Muscle layer of colon (tissue), 2 donors: Measurements from ENCODE around the gene ZMYND15.

Source experiments
- H3K27ac ChIP-seq: one replicate; pipeline ENCODE4 v1.7.0; 2013; ENCODE audit warnings: low read depth, mild to moderate bottlenecking, low read length, moderate library complexity
- H3K27me3 ChIP-seq, 2 donors: one replicate each; pipeline ENCODE4 v1.7.0; 2013; ENCODE audit warnings: low read length in 2 of 2, mild to moderate bottlenecking in 2 of 2; ENCODE audit not compliant: insufficient read depth in 2 of 2, control insufficient read depth in 1 of 2
- H3K36me3 ChIP-seq: one replicate; pipeline ENCODE4 v1.7.0; 2013; ENCODE audit warnings: mild to moderate bottlenecking, low read length; ENCODE audit not compliant: insufficient read depth
- H3K4me1 ChIP-seq: one replicate; pipeline ENCODE4 v1.7.0; 2013; ENCODE audit warnings: mild to moderate bottlenecking, low read length; ENCODE audit not compliant: insufficient read depth
- H3K4me3 ChIP-seq, 2 donors: one replicate each; pipeline ENCODE4 v1.7.0; 2013; ENCODE audit warnings: low read length in 2 of 2, low read depth in 1 of 2, mild to moderate bottlenecking in 1 of 2, moderate library complexity in 1 of 2
- H3K9ac ChIP-seq: one replicate; pipeline ENCODE4 v1.7.0; 2013; ENCODE audit warnings: low read length
- H3K9me3 ChIP-seq: one replicate; pipeline ENCODE4 v1.7.0; 2013; ENCODE audit warnings: mild to moderate bottlenecking, low read length
- donor health status: abdominal sarcoma.
- donor health status: Adenocarcinoma of cecum.

The ZMYND15 gene

DNA sequence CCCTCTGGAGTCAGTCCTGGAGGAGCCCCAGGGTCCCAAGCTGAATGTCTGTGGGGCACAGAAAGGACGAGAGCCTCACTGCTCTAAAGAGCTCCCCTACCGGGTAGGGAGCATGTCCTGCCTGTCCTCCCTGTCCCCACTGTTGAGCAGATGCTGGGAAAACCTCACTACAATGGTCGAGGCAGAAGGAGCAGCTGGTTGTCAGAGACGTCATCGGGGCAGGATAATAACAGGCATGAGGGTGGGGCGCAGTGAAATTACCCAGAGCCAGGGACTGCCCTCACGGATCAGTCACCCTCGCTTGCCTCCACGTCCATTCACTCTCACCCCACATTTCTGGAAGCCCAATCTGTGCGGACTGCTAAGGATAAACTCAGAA, 32.6 kb downstream of the ZMYND15 start:
- Histone ChIP-seq H3K27me3 (no peaks in the 10 kb centered on the region), H3K9ac (no peak overlapping the region), H3K36me3 (no peaks in the 10 kb centered on the region), H3K4me3 (no peak overlapping the region), H3K4me1 (no peaks in the 10 kb centered on the region), H3K27ac (no peak overlapping the region), H3K9me3 (no peaks in the 10 kb centered on the region)

DNA sequence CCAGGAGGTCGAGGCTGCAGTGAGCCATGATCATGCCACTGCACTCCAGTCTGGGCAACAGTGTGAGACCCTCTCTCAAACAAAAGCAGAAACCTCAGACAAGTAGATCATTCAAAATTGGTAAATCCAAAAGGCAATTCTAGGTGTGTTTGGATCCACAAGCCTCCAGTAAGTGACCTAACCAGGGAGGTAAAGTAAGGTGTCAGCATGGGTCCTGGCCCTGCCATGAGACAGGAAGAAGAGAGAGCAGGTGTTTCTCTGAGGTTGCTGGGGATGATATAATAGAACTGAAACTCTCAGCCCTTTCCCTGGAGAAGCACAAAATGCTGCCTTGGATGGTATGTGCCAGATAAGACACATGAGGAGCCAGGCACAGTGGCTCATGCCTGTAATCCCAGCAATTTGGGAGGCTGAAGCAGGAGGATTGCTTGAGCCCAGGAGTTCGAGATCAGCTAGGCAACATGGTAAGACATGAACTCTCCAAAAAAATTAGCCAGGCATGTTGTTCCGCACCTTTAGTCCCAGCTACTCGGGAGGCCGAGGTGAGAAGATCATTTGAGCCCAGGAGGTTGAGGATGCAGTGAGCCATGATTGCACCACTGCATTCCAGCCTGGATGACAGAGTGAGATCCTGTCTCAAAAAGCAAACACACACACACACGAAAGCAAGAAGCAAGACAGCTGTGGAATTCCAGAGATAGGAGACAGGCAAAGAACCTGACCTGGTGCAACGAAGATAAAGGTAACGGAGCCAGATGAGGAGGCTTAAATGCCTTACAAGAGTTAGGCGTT, 38.5 kb downstream of the ZMYND15 start:
- H3K9me3 ChIP-seq, result no peaks in the 10 kb centered on the region
- H3K4me1 ChIP-seq, result no peaks in the 10 kb centered on the region
- no peaks in the 10 kb centered on the region for H3K36me3 ChIP-seq
- no peak overlapping the region for H3K27ac ChIP-seq
- H3K9ac ChIP-seq, result no peak overlapping the region
- peaks cover 12 to 14% of the 10 kb centered on the region in 2 donors for H3K27me3 ChIP-seq
- H3K4me3 ChIP-seq, result no peak overlapping the region

DNA sequence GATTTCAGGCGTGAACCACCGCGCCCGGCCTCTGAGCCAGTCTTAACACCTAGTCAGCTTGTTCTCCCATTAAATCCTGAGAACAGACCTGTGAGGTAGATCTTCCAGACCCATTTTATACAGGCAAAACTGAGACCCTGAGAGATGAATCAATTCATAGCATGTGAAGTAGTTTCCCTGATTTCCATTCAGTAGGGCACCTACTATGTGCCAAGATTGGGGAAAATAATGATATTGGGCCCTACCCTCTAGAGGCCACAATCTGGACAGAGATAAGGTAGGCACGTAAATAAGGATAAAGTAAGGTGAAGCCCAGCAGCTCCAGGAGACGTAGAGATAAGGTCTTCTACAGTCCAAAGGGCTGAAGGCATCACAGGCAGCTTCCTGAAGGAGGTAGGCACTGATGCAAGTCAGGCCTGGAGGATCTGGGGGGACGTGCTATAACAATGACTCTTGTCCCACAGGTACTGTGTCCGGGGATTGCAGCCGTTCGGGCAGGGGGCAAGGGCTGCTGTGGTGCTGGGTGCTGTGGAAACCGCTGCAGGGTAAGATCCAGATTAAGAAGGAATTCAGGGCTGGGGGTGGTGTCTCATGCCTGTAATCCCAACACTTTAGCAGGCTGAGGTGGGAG, 40.8 kb downstream of the ZMYND15 start:
- peaks cover 3% of the 10 kb centered on the region for H3K4me1 ChIP-seq
- H3K27ac ChIP-seq, result no peak overlapping the region
- H3K27me3 ChIP-seq, result peaks cover 22 to 23% of the 10 kb centered on the region in 2 donors
- no peak overlapping the region for H3K4me3 ChIP-seq
- no peak overlapping the region for H3K9ac ChIP-seq
- H3K36me3 ChIP-seq, result no peaks in the 10 kb centered on the region
- no peaks in the 10 kb centered on the region for H3K9me3 ChIP-seq

DNA sequence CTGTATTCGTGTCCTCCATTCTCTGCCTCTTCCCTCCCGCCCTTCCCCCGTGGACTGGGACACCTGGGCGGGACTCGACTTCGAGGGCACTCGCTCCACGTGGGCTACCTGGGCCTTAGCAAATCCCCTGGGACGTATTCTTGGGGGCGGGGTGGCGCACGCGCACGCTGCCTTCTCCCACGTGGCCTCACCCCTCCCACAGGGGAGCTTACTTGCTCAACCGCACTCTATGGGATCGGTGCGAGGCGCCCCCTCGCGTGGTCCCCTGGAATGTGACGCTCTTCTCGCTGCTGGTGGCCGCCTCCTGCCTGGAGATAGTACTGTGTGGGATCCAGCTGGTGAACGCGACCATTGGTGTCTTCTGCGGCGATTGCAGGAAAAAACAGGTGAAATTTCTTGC, 43.0 kb downstream of the ZMYND15 start:
- Histone ChIP-seq H3K9ac (no peak overlapping the region), H3K4me1 (peaks cover 18% of the 10 kb centered on the region), H3K4me3 (no peak overlapping the region), H3K36me3 (no peaks in the 10 kb centered on the region), H3K27me3 (peaks cover 22 to 23% of the 10 kb centered on the region in 2 donors), H3K27ac (no peak overlapping the region), H3K9me3 (no peaks in the 10 kb centered on the region)

DNA sequence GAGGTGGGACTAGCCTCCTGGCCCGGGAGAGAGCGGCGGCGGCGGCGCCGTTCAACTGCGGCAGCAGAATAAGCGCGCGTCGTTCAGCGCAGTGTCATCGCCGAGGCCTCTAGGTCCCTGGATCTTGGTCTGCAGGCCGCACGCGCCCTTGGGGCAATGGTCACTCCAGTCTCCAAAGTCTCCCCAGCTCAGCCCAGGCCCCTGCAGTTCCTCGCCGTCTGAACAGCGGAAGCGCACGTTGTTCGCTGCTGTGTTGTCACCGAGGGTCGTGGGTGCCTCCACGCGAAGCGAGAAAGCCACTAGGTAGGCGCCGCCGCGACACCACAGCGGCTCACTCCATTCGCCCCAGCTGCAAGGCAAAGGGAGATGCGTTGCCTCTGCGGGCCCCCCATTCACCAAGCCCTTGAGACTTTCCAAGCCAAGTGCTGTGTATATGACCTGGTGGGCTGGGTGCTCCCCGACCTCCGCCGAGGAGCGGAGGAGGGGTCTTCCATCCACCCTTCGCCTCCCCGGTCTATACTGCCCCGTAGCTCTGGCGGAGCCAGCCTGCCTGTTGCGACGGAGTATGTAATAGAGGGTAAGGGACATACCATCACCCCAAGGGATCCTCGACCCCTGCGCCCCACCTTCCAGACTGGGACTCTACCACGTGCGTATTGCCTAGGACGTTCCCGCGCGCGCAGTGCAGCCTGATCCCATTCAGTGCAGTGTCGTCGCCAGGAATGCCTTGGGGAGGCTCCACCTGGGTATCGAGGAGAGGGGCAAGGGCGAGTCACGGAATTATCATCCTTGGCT, 45.9 kb downstream of the ZMYND15 start:
- Histone ChIP-seq H3K36me3 (no peaks in the 10 kb centered on the region), H3K9ac (no peak overlapping the region), H3K9me3 (no peaks in the 10 kb centered on the region), H3K4me1 (peaks cover 28% of the 10 kb centered on the region), H3K27ac (peak overlapping the region; percentile 54), H3K4me3 (peak overlapping the region; percentile 7 to 61), H3K27me3 (peaks cover 17 to 23% of the 10 kb centered on the region in 2 donors)

DNA sequence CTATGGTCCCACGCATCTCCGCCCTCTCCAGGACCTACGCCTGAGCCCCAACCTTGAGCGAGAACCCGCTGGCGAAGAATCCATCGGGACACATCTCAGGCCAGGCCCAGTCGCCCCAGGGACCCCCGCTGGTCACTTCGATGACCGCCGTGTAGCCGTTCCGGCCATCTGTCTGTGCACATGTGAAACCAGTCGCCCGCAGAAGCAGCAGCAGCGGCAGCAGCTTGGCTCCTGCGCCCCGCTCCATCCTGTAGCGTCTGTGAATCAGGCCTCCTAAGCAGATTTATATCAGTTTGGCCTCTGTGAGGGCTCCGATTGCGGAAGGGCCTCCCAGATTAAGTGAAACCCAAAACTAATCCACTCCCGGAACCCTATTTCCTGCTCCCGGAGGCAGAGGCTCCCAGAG, 46.5 kb downstream of the ZMYND15 start, which contains the start of gene VMO1:
Gene VMO1 (minus strand): TSS at position 259 of the 406 bp plus-strand sequence. CDS start 12 bp downstream, at position 247.
- no peaks in the 10 kb centered on the region for H3K36me3 ChIP-seq
- no peaks in the 10 kb centered on the region for H3K9me3 ChIP-seq
- H3K4me1 ChIP-seq, result peaks cover 32% of the 10 kb centered on the region
- H3K27me3 ChIP-seq, result peaks cover 12 to 23% of the 10 kb centered on the region in 2 donors
- H3K27ac ChIP-seq, result peak within 1 kb of the TSS; percentile 54
- H3K4me3 ChIP-seq, result peak within 1 kb of the TSS; percentile 7 to 61
- no peak within 1 kb of the TSS for H3K9ac ChIP-seq

DNA sequence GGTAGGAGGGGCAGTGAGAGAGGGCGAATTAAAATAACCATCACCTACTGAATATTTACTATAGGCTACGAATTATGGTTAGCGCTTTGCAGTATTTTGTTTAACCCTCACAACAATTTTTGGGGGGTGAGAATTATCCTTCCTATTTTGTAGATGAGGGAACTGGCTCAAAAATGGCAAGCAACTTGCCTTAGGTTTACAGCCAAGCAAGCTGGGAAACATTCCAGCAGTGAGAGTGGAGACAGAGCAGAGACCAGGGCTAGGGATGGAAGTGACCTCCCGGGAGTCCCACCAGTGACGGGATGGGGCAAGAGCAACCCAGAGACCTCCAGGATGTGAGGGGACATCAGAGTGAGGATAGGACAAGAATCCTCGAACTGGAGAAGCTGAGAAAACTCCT, 46.9 kb downstream of the ZMYND15 start:
- peaks cover 12 to 23% of the 10 kb centered on the region in 2 donors for H3K27me3 ChIP-seq
- H3K4me3 ChIP-seq, result peak overlapping the region; percentile 7 to 61
- no peak overlapping the region for H3K9ac ChIP-seq
- peak overlapping the region; percentile 54 for H3K27ac ChIP-seq
- no peaks in the 10 kb centered on the region for H3K36me3 ChIP-seq
- peaks cover 32% of the 10 kb centered on the region for H3K4me1 ChIP-seq
- no peaks in the 10 kb centered on the region for H3K9me3 ChIP-seq

DNA sequence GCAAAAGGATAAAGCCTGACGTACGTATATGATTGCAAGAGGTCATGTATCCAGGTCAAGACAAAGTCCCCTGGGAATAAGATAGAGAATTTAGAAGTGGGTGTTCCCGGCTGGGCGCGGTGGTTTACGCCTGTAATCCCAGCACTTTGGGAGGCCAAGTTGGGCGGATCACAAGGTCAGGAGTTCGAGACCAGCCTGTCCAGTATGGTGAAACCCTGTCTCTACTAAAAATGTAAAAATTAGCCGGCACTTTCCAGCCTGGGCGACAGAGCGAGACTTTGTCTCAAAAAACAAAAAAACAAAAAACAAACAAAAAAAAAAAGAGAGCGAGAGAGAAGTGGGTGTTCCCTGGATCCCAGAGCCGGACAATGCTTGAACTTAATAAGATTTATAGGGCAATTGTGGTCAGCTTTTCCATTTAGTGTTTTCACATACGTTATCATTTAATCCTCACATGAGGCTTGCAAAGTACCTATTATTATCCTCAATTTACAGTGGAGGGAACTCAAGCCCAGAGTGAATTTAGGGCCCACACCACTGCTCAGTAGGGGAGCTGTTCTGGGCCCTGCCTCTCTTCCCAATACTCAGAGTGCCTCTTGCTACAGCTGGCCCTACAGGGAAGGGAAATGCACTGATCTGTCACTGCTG, 48.6 kb downstream of the ZMYND15 start:
- H3K9me3 ChIP-seq, result no peaks in the 10 kb centered on the region
- H3K36me3 ChIP-seq, result no peaks in the 10 kb centered on the region
- no peak overlapping the region for H3K4me3 ChIP-seq
- H3K9ac ChIP-seq, result no peak overlapping the region
- peaks cover 7 to 10% of the 10 kb centered on the region in 2 donors for H3K27me3 ChIP-seq
- H3K27ac ChIP-seq, result no peak overlapping the region
- H3K4me1 ChIP-seq, result peaks cover 32% of the 10 kb centered on the region

DNA sequence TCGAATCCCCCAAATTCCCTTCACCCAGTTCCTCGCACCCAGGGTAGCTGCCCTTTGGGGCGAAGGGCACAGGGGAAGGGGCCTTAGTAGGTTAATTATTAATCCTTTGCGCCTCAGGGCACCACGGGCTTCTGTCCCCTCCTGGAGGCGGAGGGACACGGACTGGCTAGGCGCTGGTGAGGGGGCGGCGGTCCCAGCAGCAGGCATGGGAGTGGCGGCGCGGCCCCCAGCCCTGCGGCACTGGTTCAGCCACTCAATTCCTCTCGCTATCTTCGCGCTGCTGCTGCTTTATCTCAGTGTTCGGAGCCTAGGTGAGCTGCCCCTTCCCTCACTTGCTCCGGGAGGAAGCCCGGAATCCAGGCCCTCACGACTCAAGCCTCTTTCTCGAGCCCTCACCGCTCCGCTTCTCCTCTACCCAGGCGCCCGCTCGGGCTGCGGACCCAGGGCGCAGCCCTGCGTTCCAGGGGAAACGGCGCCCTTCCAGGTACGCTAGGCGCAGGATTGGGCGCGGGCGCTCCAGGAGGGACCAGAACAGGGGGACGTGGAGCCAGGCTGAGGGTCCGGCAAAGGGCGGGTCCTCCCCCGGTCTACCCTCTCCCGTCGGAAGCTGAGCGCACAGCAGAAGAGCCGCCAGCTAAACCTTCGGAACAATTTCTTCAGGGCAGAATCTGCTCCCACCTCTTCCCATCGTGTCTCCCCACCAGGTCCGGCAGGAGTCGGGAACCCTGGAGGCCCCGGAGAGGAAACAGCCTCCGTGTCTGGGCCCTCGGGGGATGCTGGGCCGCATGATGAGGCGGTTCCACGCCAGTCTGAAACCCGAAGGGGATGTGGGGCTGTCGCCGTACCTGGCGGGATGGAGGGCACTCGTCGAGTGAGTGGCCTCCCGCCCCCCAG, 49.4 kb downstream of the ZMYND15 start, which contains the start of gene GLTPD2:
Gene GLTPD2 (plus strand): TSS at position 158 of the 894 bp plus-strand sequence. CDS start 48 bp downstream, at position 206.
- H3K4me1 ChIP-seq, result peaks cover 32% of the 10 kb centered on the region
- no peaks in the 10 kb centered on the region for H3K9me3 ChIP-seq
- peaks cover 0 to 8% of the 10 kb centered on the region in 2 donors for H3K27me3 ChIP-seq
- H3K36me3 ChIP-seq, result no peaks in the 10 kb centered on the region
- peak within 1 kb of the TSS; percentile 57 for H3K9ac ChIP-seq
- H3K4me3 ChIP-seq, result peak within 1 kb of the TSS; percentile 61 to 68
- H3K27ac ChIP-seq, result peak within 1 kb of the TSS; percentile 73

DNA sequence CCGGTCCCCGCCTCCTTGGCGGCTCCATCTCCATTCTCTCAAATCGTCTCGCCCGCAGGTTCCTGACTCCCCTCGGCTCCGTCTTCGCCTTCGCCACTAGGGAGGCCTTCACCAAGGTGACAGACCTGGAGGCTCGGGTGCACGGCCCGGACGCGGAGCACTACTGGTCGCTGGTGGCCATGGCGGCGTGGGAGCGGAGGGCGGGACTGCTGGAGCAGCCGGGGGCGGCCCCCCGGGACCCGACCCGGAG, 50.0 kb downstream of the ZMYND15 start:
- H3K9ac ChIP-seq, result peak overlapping the region; percentile 57
- H3K4me3 ChIP-seq, result peak overlapping the region; percentile 61 to 68
- H3K4me1 ChIP-seq, result peaks cover 32% of the 10 kb centered on the region
- H3K36me3 ChIP-seq, result no peaks in the 10 kb centered on the region
- H3K27me3 ChIP-seq, result peaks cover 0 to 3% of the 10 kb centered on the region in 2 donors
- peak overlapping the region; percentile 73 for H3K27ac ChIP-seq
- no peaks in the 10 kb centered on the region for H3K9me3 ChIP-seq
